PC-9 (cell line): ENCODE measurements around the gene SMIM38. TPM values are rescaled to one million over a fixed set of nuclear protein-coding genes. Genes with fewer than 3 reads are reported as not detected.
"Not testable (repeated sequence)": the region's sequence is repeated elsewhere in the genome, so short reads cannot be mapped to it uniquely, and the experiment has no call there.

ENCODE experiments used
- BruUV-seq: library from RNA; stranded (reverse); fragments of 400-500 nt; replicated peaks from 2 replicates; lab custom pipeline; 2021; lab: Mats Ljungman, UMichigan
- CTCF ChIA-PET: fragments of 300-600 bp; sonication (Branson Sonifier 250); formaldehyde crosslinking; loops from one replicate; lab custom pipeline; 2022; ENCODE audit warnings: antibody characterized with exemption; lab: Charles Lee
- POLR2A ChIA-PET: fragments of 300-600 bp; sonication (Branson Sonifier 250); formaldehyde crosslinking; loops from one replicate; lab custom pipeline; 2022; ENCODE audit warnings: antibody characterized with exemption; ENCODE audit not compliant: unreplicated experiment; lab: Charles Lee
- DNase-seq, 2 experiments: peaks; one replicate each; pipeline versions ENCODE4 v3.0.0 to v3.0.0-alpha.2; 2015 to 2022; ENCODE audit warnings: mixed read lengths in 1 of 2
- H2AFZ ChIP-seq: fragments of 200-600 bp; sonication (generic); 2 replicates; pipeline ENCODE4 v1.8.1; 2017; ENCODE audit warnings: antibody characterized with exemption
- H3F3A ChIP-seq: fragments of 200-600 bp; sonication (generic); 2 replicates; pipeline ENCODE4 v1.8.1; 2017; ENCODE audit warnings: antibody characterized with exemption, mild to moderate bottlenecking, low read depth; ENCODE audit not compliant: insufficient read depth
- H3K27ac ChIP-seq: fragments of 200-600 bp; sonication (generic); 2 replicates; pipeline ENCODE4 v1.6.1; 2016; ENCODE audit warnings: mixed run types
- H3K27me3 ChIP-seq: fragments of 200-600 bp; sonication (generic); 2 replicates; pipeline ENCODE4 v1.6.1; 2016; ENCODE audit warnings: low read depth, mixed run types; ENCODE audit not compliant: insufficient read depth
- H3K36me3 ChIP-seq: fragments of 200-600 bp; sonication (generic); 2 replicates; pipeline ENCODE4 v1.6.1; 2016; ENCODE audit warnings: low read depth, mixed run types
- H3K4me1 ChIP-seq: fragments of 200-600 bp; sonication (generic); replicated peaks from 2 replicates; pipeline ENCODE4 v1.6.1; 2016; ENCODE audit warnings: mixed run types; ENCODE audit not compliant: insufficient read depth
- H3K4me2 ChIP-seq: fragments of 200-600 bp; sonication (generic); 2 replicates; pipeline ENCODE4 v1.6.1; 2017; ENCODE audit warnings: mixed run types
- H3K4me3 ChIP-seq: fragments of 200-600 bp; sonication (generic); 2 replicates; pipeline ENCODE4 v1.6.1; 2016; ENCODE audit warnings: mixed run types
- H3K79me2 ChIP-seq: fragments of 200-600 bp; sonication (generic); 2 replicates; pipeline ENCODE4 v1.6.1; 2017; ENCODE audit warnings: low read depth, mixed run types
- H3K9me2 ChIP-seq: fragments of 200-600 bp; sonication (generic); 2 replicates; pipeline ENCODE4 v1.8.1; 2017; ENCODE audit warnings: mild to moderate bottlenecking; ENCODE audit not compliant: insufficient read depth
- H3K9me3 ChIP-seq: fragments of 200-600 bp; sonication (generic); 2 replicates; pipeline ENCODE4 v1.8.1; 2016; ENCODE audit warnings: low read depth; ENCODE audit not compliant: insufficient read depth
- H4K20me1 ChIP-seq: fragments of 200-600 bp; sonication (generic); 2 replicates; pipeline ENCODE4 v1.8.1; 2017; ENCODE audit not compliant: insufficient read depth
- EZH2 ChIP-seq: fragments of 200-600 bp; sonication (generic); IDR thresholded peaks from 2 replicates; pipeline ENCODE4 v1.8.0; 2017; ENCODE audit warnings: antibody characterized with exemption, low read depth
- intact Hi-C: fragments of 100-400 bp; cut with micrococcal nuclease; formaldehyde crosslinking; loops from one replicate; pipeline ENCODE4 v1.10.0; 2022; ENCODE audit not compliant: unreplicated experiment
- total RNA-seq: library from RNA; stranded (reverse); gene quantifications from 2 replicates; pipeline ENCODE4 v1.2.3, GENCODE V29; 2021
- TF ChIP-seq, protein P1 (sequence below): fragments of 200-600 bp; sonication (generic); conservative IDR thresholded peaks from 2 replicates; pipeline ENCODE4 v1.6.1; 2017; ENCODE audit warnings: mixed run types, antibody characterized with exemption, mild to moderate bottlenecking, moderate library complexity

Gene SMIM38
- total RNA-seq, 1 experiment from 2014 or later: 0.26 TPM

DNA sequence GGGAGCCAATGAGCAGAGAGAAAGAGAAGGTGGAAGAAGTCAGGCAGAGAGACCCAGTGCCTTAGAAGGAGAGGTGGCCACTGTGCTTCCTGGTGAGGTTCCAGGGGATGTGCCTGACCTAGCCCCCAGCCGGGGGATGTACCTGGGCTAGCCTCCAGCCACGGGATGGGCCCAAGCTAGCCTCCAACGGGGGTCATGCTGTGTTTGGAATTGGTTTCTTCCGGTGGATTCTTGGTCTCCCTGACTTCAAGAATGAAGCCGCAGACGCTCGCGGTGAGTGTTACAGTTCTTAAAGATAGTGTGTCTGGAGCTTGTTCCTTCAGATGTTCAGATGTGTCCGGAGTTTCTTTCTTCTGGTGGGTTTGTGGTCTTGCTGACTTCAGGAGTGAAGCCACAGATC lies 6.9 kb upstream of the SMIM38 start:
- Histone ChIP-seq H3K4me1 (no peaks in the 10 kb centered on the region), H4K20me1 (no peaks in the 10 kb centered on the region), H3K27ac (no peak overlapping the region), H3K27me3 (no peaks in the 10 kb centered on the region), H3K9me2 (no peaks in the 10 kb centered on the region), H3K79me2 (no peaks in the 10 kb centered on the region), H3K4me3 (no peak overlapping the region), H3F3A (peaks cover 4% of the 10 kb centered on the region; the same call in 1 of the 2 replicates), H3K36me3 (no peaks in the 10 kb centered on the region), H3K4me2 (no peak overlapping the region), H2AFZ (no peak overlapping the region), H3K9me3 (peaks cover 17% of the 10 kb centered on the region; the same call in 1 of the 2 replicates)
- ChIA-PET CTCF (no interaction called here), POLR2A (no interaction called here)
- intact Hi-C loops: no loop called here
- BruUV-seq: no TSS peak
- TF ChIP-seq, protein P1, sequence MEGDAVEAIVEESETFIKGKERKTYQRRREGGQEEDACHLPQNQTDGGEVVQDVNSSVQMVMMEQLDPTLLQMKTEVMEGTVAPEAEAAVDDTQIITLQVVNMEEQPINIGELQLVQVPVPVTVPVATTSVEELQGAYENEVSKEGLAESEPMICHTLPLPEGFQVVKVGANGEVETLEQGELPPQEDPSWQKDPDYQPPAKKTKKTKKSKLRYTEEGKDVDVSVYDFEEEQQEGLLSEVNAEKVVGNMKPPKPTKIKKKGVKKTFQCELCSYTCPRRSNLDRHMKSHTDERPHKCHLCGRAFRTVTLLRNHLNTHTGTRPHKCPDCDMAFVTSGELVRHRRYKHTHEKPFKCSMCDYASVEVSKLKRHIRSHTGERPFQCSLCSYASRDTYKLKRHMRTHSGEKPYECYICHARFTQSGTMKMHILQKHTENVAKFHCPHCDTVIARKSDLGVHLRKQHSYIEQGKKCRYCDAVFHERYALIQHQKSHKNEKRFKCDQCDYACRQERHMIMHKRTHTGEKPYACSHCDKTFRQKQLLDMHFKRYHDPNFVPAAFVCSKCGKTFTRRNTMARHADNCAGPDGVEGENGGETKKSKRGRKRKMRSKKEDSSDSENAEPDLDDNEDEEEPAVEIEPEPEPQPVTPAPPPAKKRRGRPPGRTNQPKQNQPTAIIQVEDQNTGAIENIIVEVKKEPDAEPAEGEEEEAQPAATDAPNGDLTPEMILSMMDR: no peak
- no peak for TF ChIP-seq EZH2
- no peak for DNase-seq

DNA sequence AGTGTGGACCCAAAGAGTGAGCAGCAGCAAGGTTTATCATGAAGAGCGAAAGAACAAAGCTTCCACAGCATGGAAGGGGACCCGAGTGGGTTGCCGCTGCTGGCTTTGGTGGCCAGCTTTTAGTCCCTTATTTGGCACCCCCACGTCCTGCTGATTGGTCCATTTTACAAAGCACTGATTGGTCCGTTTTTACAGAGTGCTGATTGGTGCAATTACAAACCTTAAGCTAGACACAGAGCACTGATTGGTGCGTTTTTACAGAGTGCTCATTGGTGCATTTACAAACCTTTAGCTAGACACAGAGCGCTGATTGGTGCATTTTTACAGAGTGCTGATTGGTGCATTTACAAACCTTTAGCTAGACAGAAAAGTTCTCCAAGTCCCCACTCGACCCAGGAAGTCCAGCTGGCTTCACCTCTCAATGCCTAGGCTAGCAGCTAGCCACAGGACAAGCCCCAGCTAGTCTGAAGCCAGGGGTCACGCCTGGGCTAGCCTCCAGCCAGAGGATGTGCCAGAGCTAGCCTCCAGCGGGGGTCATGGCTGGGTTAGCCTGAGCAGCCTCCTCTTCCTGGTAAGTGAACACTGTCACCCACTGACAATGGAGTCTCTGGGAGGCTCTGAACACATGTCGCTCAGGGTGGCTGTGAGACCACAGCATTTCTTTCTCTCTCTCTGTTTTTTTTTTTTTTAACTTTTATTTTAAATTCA lies 6.2 kb upstream of the SMIM38 start:
- DNase-seq, H3F3A ChIP-seq, POLR2A ChIA-PET, BruUV-seq, intact Hi-C loops, H2AFZ ChIP-seq, H3K4me2 ChIP-seq, H4K20me1 ChIP-seq, H3K4me1 ChIP-seq, H3K27me3 ChIP-seq, H3K79me2 ChIP-seq, H3K27ac ChIP-seq, H3K4me3 ChIP-seq, H3K9me2 ChIP-seq, H3K36me3 ChIP-seq: not testable (repeated sequence)
- CTCF ChIA-PET: interaction anchor here (0.6 kb wide), 1 partner anchor 344 kb away, joined by 3 read pairs; no protein-coding TSS in a partner anchor
- H3K9me3 ChIP-seq: peaks cover 17% of the 10 kb centered on the region; the same call in 1 of the 2 replicates

DNA sequence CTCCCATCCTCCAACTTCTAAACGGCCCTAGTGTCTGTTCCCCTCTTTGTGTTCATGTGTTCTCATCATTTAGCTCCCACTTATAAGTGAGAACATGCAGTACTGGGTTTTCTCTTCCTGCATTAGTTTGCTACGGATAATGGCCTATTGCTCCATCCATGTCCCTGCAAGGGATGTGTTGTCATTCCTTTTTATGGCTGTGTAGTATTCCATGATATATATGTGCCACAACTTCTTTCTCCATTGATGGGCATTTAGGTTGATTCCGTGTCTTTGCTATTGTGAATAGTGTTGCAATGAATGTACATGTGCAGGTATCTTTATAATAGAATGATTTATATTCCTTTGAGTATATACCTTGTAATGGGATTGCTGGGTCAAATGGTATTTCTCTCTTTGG lies 5.6 kb upstream of the SMIM38 start:
- POLR2A ChIA-PET: no interaction called here
- no TSS peak for BruUV-seq
- CTCF ChIA-PET: no interaction called here

More for the DNA sequence above, 5.6 kb upstream of the SMIM38 start:
- H3K36me3 ChIP-seq: no peaks in the 10 kb centered on the region
- DNase-seq: no peak
- no peaks in the 10 kb centered on the region for H3K79me2 ChIP-seq
- no peaks in the 10 kb centered on the region for H4K20me1 ChIP-seq
- H3K9me2 ChIP-seq: no peaks in the 10 kb centered on the region
- intact Hi-C loops: no loop called here
- no peaks in the 10 kb centered on the region for H3K27me3 ChIP-seq
- no peak overlapping the region for H3K4me3 ChIP-seq
- no peak overlapping the region for H3K27ac ChIP-seq
- peaks cover 17% of the 10 kb centered on the region; the same call in 1 of the 2 replicates for H3K9me3 ChIP-seq
- H3K4me1 ChIP-seq: no peaks in the 10 kb centered on the region
- H3K4me2 ChIP-seq: no peak overlapping the region
- H3F3A ChIP-seq: no peaks in the 10 kb centered on the region; the same call in 1 of the 2 replicates
- no peak overlapping the region for H2AFZ ChIP-seq
- no peak for TF ChIP-seq EZH2
- TF ChIP-seq, protein P1: no peak
